Smooth muscle cell (in vitro differentiated cells): ENCODE results near the gene ACTR10. TPM values are rescaled to one million over a fixed set of nuclear protein-coding genes. Genes with fewer than 3 reads are reported as not detected.

ENCODE experiments used
- DNase-seq: peaks from one replicate; lab custom pipeline; 2025; ENCODE audit not compliant: unreplicated experiment; lab: John Stamatoyannopoulos, UW
- H2AFZ ChIP-seq: fragments of 200-600 bp; sonication (generic); 2 replicates; pipeline ENCODE4 v1.6.0; 2016; ENCODE audit warnings: antibody characterized with exemption, low read depth, mild to moderate bottlenecking
- H3F3A ChIP-seq: fragments of 200-600 bp; sonication (generic); 2 replicates; pipeline ENCODE4 v1.6.0; 2017; ENCODE audit warnings: antibody characterized with exemption, low read depth
- H3K27ac ChIP-seq: fragments of 200-600 bp; sonication (generic); 2 replicates; pipeline ENCODE4 v1.5.1; 2016; ENCODE audit warnings: low read depth, mild to moderate bottlenecking
- H3K27me3 ChIP-seq: fragments of 200-600 bp; sonication (generic); 2 replicates; pipeline ENCODE4 v1.6.1; 2016; ENCODE audit warnings: low read depth, mild to moderate bottlenecking
- H3K36me3 ChIP-seq: fragments of 200-600 bp; sonication (generic); 2 replicates; pipeline ENCODE4 v1.5.1; 2016; ENCODE audit warnings: low read depth
- H3K4me1 ChIP-seq: fragments of 200-600 bp; sonication (generic); 2 replicates; pipeline ENCODE4 v1.5.1; 2016; ENCODE audit warnings: low read depth
- H3K4me2 ChIP-seq: fragments of 200-600 bp; sonication (generic); 2 replicates; pipeline ENCODE4 v1.6.0; 2016; ENCODE audit warnings: mild to moderate bottlenecking
- H3K4me3 ChIP-seq: fragments of 200-600 bp; sonication (generic); 2 replicates; pipeline ENCODE4 v1.5.1; 2016; ENCODE audit warnings: mild to moderate bottlenecking
- H3K79me2 ChIP-seq: fragments of 200-600 bp; sonication (generic); 2 replicates; pipeline ENCODE4 v1.6.0; 2016; ENCODE audit warnings: low read depth, mild to moderate bottlenecking
- H3K9ac ChIP-seq: fragments of 200-600 bp; sonication (generic); 2 replicates; pipeline ENCODE4 v1.6.0; 2016; ENCODE audit warnings: low read depth
- H3K9me3 ChIP-seq: fragments of 200-600 bp; sonication (generic); replicated peaks from 2 replicates; pipeline ENCODE4 v1.5.1; 2016; ENCODE audit warnings: low read depth
- H4K20me1 ChIP-seq: fragments of 200-600 bp; sonication (generic); 2 replicates; pipeline ENCODE4 v1.6.0; 2016; ENCODE audit warnings: low read depth
- CTCF ChIP-seq: fragments of 200-600 bp; sonication (generic); IDR thresholded peaks from 2 replicates; pipeline ENCODE4 v1.5.1; 2017; ENCODE audit warnings: borderline replicate concordance, mild to moderate bottlenecking, antibody characterized with exemption; ENCODE audit not compliant: insufficient read depth, poor library complexity, severe bottlenecking
- WGBS: methylation state at CpG from one replicate; pipeline ENCODE4 v1.1.7; 2016; ENCODE audit warnings: low lambda C conversion rate; 5-methylcytosine and 5-hydroxymethylcytosine counted together
- polyA plus RNA-seq: library from polyadenylated mRNA; unstranded; fragments of >200 nt; fragmentation: Nextera tagmentation; extraction: Ambion mirVana; gene quantifications from 2 replicates; pipeline ENCODE4 v1.2.1, GENCODE V29; 2016
- total RNA-seq: library from RNA; depleted of rRNA; stranded (reverse); fragments of >200 nt; gene quantifications from 2 replicates; pipeline ENCODE4 v1.2.3, GENCODE V29; 2014

Gene ACTR10
- total and polyA plus RNA-seq, 2 experiments from 2014 or later, result 131 to 149 TPM

- 98% methylated on average over 2 of the region's 2 CpGs for WGBS
- H2AFZ ChIP-seq, result no peak overlapping the region
Measured at GRCh38 chr14:58215191-58215914, 15.4 kb downstream of the ACTR10 start.

GRCh38 chr14:58216544-58216943 is 16.6 kb downstream of the ACTR10 start:
- DNase-seq, result no peak
- Histone ChIP-seq H3K79me2 (peaks cover 3% of the 10 kb centered on the region), H3K4me3 (no peak overlapping the region), H3K36me3 (peaks cover 18% of the 10 kb centered on the region), H4K20me1 (no peaks in the 10 kb centered on the region), H3K9me3 (no peaks in the 10 kb centered on the region), H3K4me2 (no peak overlapping the region), H3K4me1 (no peaks in the 10 kb centered on the region), H3K27ac (peak overlapping the region; percentile 27), H3K9ac (no peak overlapping the region), H3K27me3 (no peaks in the 10 kb centered on the region), H2AFZ (no peak overlapping the region), H3F3A (no peaks in the 10 kb centered on the region)
- 65% methylated on average over 2 of the region's 2 CpGs for WGBS
- no peak for TF ChIP-seq CTCF

More at GRCh38 chr14:58215191-58215914, 15.4 kb downstream of the ACTR10 start:
- no peak for TF ChIP-seq CTCF
- no peak overlapping the region for H3K27ac ChIP-seq
- H3K79me2 ChIP-seq, result peaks cover 3% of the 10 kb centered on the region
- H3K27me3 ChIP-seq, result no peaks in the 10 kb centered on the region
- no peaks in the 10 kb centered on the region for H4K20me1 ChIP-seq
- H3K36me3 ChIP-seq, result peaks cover 18% of the 10 kb centered on the region
- H3K4me1 ChIP-seq, result no peaks in the 10 kb centered on the region
- no peak for DNase-seq
- no peak overlapping the region for H3K4me3 ChIP-seq
- no peak overlapping the region for H3K4me2 ChIP-seq
- H3K9ac ChIP-seq, result no peak overlapping the region
- no peaks in the 10 kb centered on the region for H3F3A ChIP-seq
- H3K9me3 ChIP-seq, result no peaks in the 10 kb centered on the region

- Histone ChIP-seq H2AFZ (no peak overlapping the region), H3K36me3 (peaks cover 17% of the 10 kb centered on the region), H3K4me2 (no peak overlapping the region), H3K27me3 (no peaks in the 10 kb centered on the region), H3K4me1 (no peaks in the 10 kb centered on the region), H3F3A (no peaks in the 10 kb centered on the region), H4K20me1 (no peaks in the 10 kb centered on the region), H3K9ac (no peak overlapping the region), H3K79me2 (no peaks in the 10 kb centered on the region), H3K9me3 (no peaks in the 10 kb centered on the region), H3K4me3 (no peak overlapping the region), H3K27ac (no peak overlapping the region)
- WGBS, result 99% methylated on average over 5 of the region's 5 CpGs
- TF ChIP-seq CTCF, result no peak
- no peak for DNase-seq
Measured at GRCh38 chr14:58227096-58227819, 27.3 kb downstream of the ACTR10 start.
